CD14-positive monocyte (primary cell): ENCODE results near the gene ABCA4. TPM values are rescaled to one million over a fixed set of nuclear protein-coding genes. Genes with fewer than 3 reads are reported as not detected.

Source experiments
- DNase-seq, 3 donors: peaks; one replicate each; pipeline ENCODE4 v3.0.0-alpha.2; 2011 to 2022
- H2AFZ ChIP-seq: 2 replicates; pipeline ENCODE4 v1.6.0; 2012; ENCODE audit warnings: mild to moderate bottlenecking, low read depth, low read length, inconsistent platforms; ENCODE audit not compliant: insufficient read depth, poor library complexity, severe bottlenecking
- H3K27ac ChIP-seq, 2 donors: 1 replicate in 1 of 2; 2 replicates in 1 of 2; pipeline ENCODE4 v1.5.1; 2012 to 2013; ENCODE audit warnings: low read length in 2 of 2, control low read depth in 1 of 2, inconsistent platforms in 1 of 2, low read depth in 1 of 2, mild to moderate bottlenecking in 1 of 2
- H3K27me3 ChIP-seq, 2 donors: one replicate each; pipeline versions ENCODE4 v1.6.0 to v1.6.1; 2011 to 2013; ENCODE audit warnings: low read length in 2 of 2; ENCODE audit not compliant: control insufficient read depth in 2 of 2, insufficient read depth in 2 of 2
- H3K36me3 ChIP-seq, 2 donors: replicated peaks in 1 of 2; 1 replicate in 1 of 2; 2 replicates in 1 of 2; pipeline versions ENCODE4 v1.5.1 to v1.6.1; 2012 to 2013; ENCODE audit warnings: low read length in 2 of 2, control low read depth in 1 of 2, inconsistent platforms in 1 of 2, mild to moderate bottlenecking in 1 of 2; ENCODE audit not compliant: insufficient read depth in 2 of 2, control insufficient read depth in 1 of 2
- H3K4me1 ChIP-seq, 2 donors: 1 replicate in 1 of 2; 2 replicates in 1 of 2; pipeline versions ENCODE4 v1.5.1 to v1.6.1; 2012 to 2013; ENCODE audit warnings: low read length in 2 of 2, control low read depth in 1 of 2, inconsistent platforms in 1 of 2, mild to moderate bottlenecking in 1 of 2, moderate library complexity in 1 of 2; ENCODE audit not compliant: insufficient read depth in 2 of 2, control insufficient read depth in 1 of 2
- H3K4me2 ChIP-seq: replicated peaks from 2 replicates; pipeline ENCODE3; 2012; ENCODE audit warnings: low read length, moderate library complexity, mild to moderate bottlenecking; ENCODE audit not compliant: poor library complexity, severe bottlenecking; ENCODE audit errors: extremely low read depth
- H3K4me3 ChIP-seq, 3 experiments: fragments of 200-600 bp in 1 of 3; sonication (generic) in 1 of 3; replicated peaks in 1 of 3; 1 replicate in 2 of 3; 2 replicates in 1 of 3; pipeline ENCODE4 v1.5.1; 2011 to 2013; ENCODE audit warnings: low read length in 3 of 3, mild to moderate bottlenecking in 3 of 3, control low read depth in 2 of 3, low read depth in 2 of 3, inconsistent platforms in 1 of 3, moderate library complexity in 1 of 3
- H3K79me2 ChIP-seq: 2 replicates; pipeline ENCODE4 v1.6.0; 2012; ENCODE audit warnings: mild to moderate bottlenecking, control low read depth, inconsistent platforms, low read length, moderate library complexity; ENCODE audit not compliant: insufficient read depth
- H3K9ac ChIP-seq: 2 replicates; pipeline ENCODE4 v1.6.0; 2017; ENCODE audit warnings: low read length, mild to moderate bottlenecking; ENCODE audit not compliant: insufficient read depth, poor library complexity, severe bottlenecking
- H3K9me3 ChIP-seq, 2 donors: replicated peaks in 1 of 2; 1 replicate in 1 of 2; 2 replicates in 1 of 2; pipeline versions ENCODE4 v1.5.1 to v1.6.1; 2012 to 2013; ENCODE audit warnings: low read length in 2 of 2, control low read depth in 1 of 2; ENCODE audit not compliant: control insufficient read depth in 1 of 2, insufficient read depth in 1 of 2
- H4K20me1 ChIP-seq: 2 replicates; pipeline ENCODE4 v1.6.0; 2012; ENCODE audit warnings: mild to moderate bottlenecking, low read length, control low read depth, moderate library complexity; ENCODE audit not compliant: insufficient read depth
- H3K27ac Mint-ChIP-seq, 7 donors: one replicate each; pipeline ENCODE4 v1.8.0; 2020; ENCODE audit warnings: mild to moderate bottlenecking in 7 of 7, mixed read lengths in 7 of 7, moderate library complexity in 6 of 7, inconsistent platforms in 2 of 7
- H3K27me3 Mint-ChIP-seq, 3 donors: one replicate each; pipeline ENCODE4 v1.8.0; 2021 to 2022; ENCODE audit warnings: low read depth in 3 of 3, mild to moderate bottlenecking in 3 of 3, mixed read lengths in 3 of 3, moderate library complexity in 3 of 3, inconsistent platforms in 1 of 3
- H3K36me3 Mint-ChIP-seq, 2 donors: one replicate each; pipeline ENCODE4 v1.8.0; 2020; ENCODE audit warnings: mixed read lengths in 2 of 2, inconsistent platforms in 1 of 2, mild to moderate bottlenecking in 1 of 2
- H3K4me1 Mint-ChIP-seq: one replicate; pipeline ENCODE4 v1.8.0; 2020; ENCODE audit warnings: mild to moderate bottlenecking, mixed read lengths
- H3K4me3 Mint-ChIP-seq, 2 donors: one replicate each; pipeline ENCODE4 v1.8.0; 2020; ENCODE audit warnings: mild to moderate bottlenecking in 2 of 2, mixed read lengths in 2 of 2, moderate library complexity in 1 of 2
- H3K9me3 Mint-ChIP-seq, 7 donors: one replicate each; pipeline ENCODE4 v1.8.0; 2020 to 2022; ENCODE audit warnings: mixed read lengths in 7 of 7, mild to moderate bottlenecking in 6 of 7, moderate library complexity in 6 of 7, inconsistent platforms in 2 of 7
- WGBS: methylation state at CpG from one replicate; pipeline ENCODE4 v1.1.5; 2013; ENCODE audit warnings: missing lambda C conversion rate; ENCODE audit not compliant: insufficient coverage; 5-methylcytosine and 5-hydroxymethylcytosine counted together
- intact Hi-C, 2 donors: fragments of 100-400 bp; cut with micrococcal nuclease; formaldehyde crosslinking; loops; one replicate each; pipeline versions ENCODE4 v1.15.0 to v1.15.1; 2023
- polyA plus RNA-seq, 3 donors: library from polyadenylated mRNA; depleted of rRNA in 1 of 3; unstranded in 2 of 3; stranded (reverse) in 1 of 3; fragments of 300-500 nt in 2 of 3; fragments of >200 nt in 1 of 3; fragmentation: Illumina TruSeq in 2 of 3; gene quantifications; 1 replicate in 2 of 3; 2 replicates in 1 of 3; pipeline ENCODE4 v1.2.3, GENCODE V29; 2012 to 2021
- TF ChIP-seq, protein P1 (sequence below): fragments of 200-600 bp; IDR thresholded peaks from one replicate; pipeline ENCODE4 v1.8.0; 2022; ENCODE audit warnings: antibody characterized with exemption, mild to moderate bottlenecking

The ABCA4 gene
- polyA plus RNA-seq, 3 donors: not detected

DNA sequence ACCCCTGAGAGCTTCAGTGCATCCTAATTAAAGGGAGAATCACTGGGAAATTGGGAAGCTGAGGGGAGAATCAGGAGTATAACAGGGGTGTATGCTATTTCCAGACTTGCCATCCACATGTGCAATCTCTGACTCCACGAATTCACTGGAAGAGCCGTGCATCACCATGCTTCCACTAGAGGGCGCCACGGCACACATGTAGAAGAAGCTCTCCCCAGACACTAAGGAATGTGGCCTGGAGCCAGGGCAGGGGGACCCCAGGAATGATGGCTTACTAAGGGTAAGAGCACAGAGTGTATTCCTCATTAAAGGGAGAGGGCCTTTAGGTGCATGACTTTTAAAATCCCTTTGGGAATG lies 81.5 kb downstream of the ABCA4 start:
- DNase-seq: peak; percentile 47 to 66 (median 63)
- Mint-ChIP-seq H3K27me3 (peaks cover 2 to 30% (median 22%) of the 10 kb centered on the region in 3 donors), H3K27ac (no peak overlapping the region), H3K9me3 (no peaks in the 10 kb centered on the region), H3K36me3 (no peaks in the 10 kb centered on the region), H3K4me1 (peaks cover 13% of the 10 kb centered on the region), H3K4me3 (no peak overlapping the region)
- Histone ChIP-seq H3K36me3 (no peaks in the 10 kb centered on the region), H3K27ac (no peak overlapping the region), H2AFZ (no peak overlapping the region), H3K79me2 (no peaks in the 10 kb centered on the region), H3K4me3 (no peak overlapping the region), H3K27me3 (peaks cover 10 to 18% of the 10 kb centered on the region in 2 donors), H4K20me1 (no peaks in the 10 kb centered on the region), H3K4me2 (no peak overlapping the region), H3K4me1 (peaks cover 5 to 6% of the 10 kb centered on the region in 2 donors), H3K9me3 (no peaks in the 10 kb centered on the region), H3K9ac (no peak overlapping the region)
- whole genome bisulfite sequencing: no CpG with 5 or more reads among the region's 4 CpGs
- TF ChIP-seq, protein P1, sequence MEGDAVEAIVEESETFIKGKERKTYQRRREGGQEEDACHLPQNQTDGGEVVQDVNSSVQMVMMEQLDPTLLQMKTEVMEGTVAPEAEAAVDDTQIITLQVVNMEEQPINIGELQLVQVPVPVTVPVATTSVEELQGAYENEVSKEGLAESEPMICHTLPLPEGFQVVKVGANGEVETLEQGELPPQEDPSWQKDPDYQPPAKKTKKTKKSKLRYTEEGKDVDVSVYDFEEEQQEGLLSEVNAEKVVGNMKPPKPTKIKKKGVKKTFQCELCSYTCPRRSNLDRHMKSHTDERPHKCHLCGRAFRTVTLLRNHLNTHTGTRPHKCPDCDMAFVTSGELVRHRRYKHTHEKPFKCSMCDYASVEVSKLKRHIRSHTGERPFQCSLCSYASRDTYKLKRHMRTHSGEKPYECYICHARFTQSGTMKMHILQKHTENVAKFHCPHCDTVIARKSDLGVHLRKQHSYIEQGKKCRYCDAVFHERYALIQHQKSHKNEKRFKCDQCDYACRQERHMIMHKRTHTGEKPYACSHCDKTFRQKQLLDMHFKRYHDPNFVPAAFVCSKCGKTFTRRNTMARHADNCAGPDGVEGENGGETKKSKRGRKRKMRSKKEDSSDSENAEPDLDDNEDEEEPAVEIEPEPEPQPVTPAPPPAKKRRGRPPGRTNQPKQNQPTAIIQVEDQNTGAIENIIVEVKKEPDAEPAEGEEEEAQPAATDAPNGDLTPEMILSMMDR: peak; percentile 95
- intact Hi-C loops: no loop called here

- Histone ChIP-seq H4K20me1 (no peaks in the 10 kb centered on the region), H3K9me3 (no peaks in the 10 kb centered on the region), H3K36me3 (no peaks in the 10 kb centered on the region), H3K27ac (no peak overlapping the region), H3K4me2 (no peak overlapping the region), H3K4me1 (no peaks in the 10 kb centered on the region), H3K27me3 (peaks cover 10 to 18% of the 10 kb centered on the region in 2 donors), H3K4me3 (no peak overlapping the region), H3K79me2 (no peaks in the 10 kb centered on the region), H3K9ac (no peak overlapping the region), H2AFZ (no peak overlapping the region)
- Mint-ChIP-seq H3K27me3 (peaks cover 2 to 30% (median 22%) of the 10 kb centered on the region in 3 donors), H3K36me3 (no peaks in the 10 kb centered on the region), H3K9me3 (no peaks in the 10 kb centered on the region), H3K27ac (no peak overlapping the region), H3K4me1 (peaks cover 8% of the 10 kb centered on the region), H3K4me3 (no peak overlapping the region)
- TF ChIP-seq, protein P1: no peak
- no peak for DNase-seq
- intact Hi-C loops: no loop called here
- 82% methylated on average over 2 of the region's 3 CpGs for WGBS
These were observed 82.4 kb downstream of the ABCA4 start for GRCh38 chr1:94038511-94038910.
